Activated CD4-positive, CD25-positive, alpha-beta regulatory T cell treated with anti-CD3 and anti-CD28 coated beads, Interleukin-2, amount 50 U/mL, for 16 hours (primary cell): ENCODE data around the gene PAPPA.

Experiments used
- DNase-seq: peaks from one replicate; pipeline ENCODE4 v3.0.0-alpha.2; 2020; ENCODE audit warnings: low read depth, low spot score

Gene PAPPA

GRCh38 chr9:116344416-116344815, 190.8 kb downstream of the PAPPA start:
- no peak for DNase-seq

DNA sequence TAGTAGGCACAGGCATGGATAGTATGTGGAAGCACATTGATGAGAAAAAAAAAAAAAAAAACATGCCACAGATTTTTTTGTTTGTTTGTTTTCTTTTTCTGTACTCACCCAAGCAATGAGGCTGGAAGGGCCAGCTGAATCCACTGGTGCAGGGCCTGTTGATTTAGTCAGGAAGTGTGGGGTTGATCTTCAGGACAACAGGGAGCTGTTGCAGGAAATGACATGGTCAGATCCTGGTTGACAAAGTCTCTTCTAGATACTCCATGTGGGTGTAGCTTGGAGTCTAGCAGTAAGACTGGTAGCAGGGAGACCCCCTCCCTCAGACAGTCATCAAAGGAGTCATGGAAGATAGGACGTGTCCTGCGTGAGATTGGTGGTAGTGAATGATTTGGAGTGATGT, 191.8 kb downstream of the PAPPA start:
- no peak for DNase-seq

DNA sequence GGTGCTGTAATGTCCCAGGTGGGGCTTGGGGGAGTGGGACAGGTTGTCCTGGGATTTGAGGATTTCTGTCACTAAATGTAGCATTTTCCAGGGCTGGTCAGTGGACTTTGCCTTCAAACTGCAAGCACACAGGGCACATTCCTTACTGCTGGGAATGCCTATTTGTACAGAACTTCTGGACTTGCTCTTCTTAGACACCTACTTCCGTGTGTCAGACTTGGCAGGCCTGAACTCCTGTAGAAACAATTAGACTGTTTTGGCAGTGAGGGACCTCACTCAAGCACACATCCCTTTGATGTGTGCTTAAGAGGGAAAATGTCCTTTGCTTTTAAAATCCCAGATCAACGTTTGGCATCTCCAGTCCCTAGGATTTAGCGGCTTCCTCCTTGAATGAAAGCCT, 192.2 kb downstream of the PAPPA start:
- DNase-seq = no peak

- no peak for DNase-seq
These were observed 196.1 kb downstream of the PAPPA start for GRCh38 chr9:116349684-116350083.

GRCh38 chr9:116350213-116350612, 196.6 kb downstream of the PAPPA start:
- DNase-seq = no peak

- no peak for DNase-seq
These were observed 199.4 kb downstream of the PAPPA start for GRCh38 chr9:116352958-116353357.

GRCh38 chr9:116355153-116355921, 201.7 kb downstream of the PAPPA start:
- DNase-seq = no peak

- no peak for DNase-seq
These were observed 204.7 kb downstream of the PAPPA start for GRCh38 chr9:116358251-116358650.

- no peak for DNase-seq
These were observed 206.4 kb downstream of the PAPPA start for GRCh38 chr9:116360016-116360415.

DNA sequence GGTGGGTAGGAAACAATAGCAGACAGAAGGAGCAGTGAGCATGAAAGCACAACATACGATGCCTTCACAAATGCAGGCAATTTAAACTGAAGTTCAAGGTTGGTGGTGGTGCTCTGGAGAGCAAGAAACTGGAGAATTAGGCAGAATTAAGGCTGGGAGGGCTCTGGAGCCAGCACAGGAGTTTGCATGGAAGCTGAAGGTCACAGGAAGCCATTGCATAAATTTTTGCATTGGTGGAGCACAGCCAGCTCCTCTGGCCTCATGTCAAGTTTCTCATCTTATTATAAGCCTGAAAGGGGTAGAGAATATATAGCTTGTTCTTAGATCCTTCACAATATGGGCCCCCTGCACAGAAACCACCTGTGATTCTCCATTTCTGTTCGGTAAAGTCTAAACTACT, 207.4 kb downstream of the PAPPA start:
- no peak for DNase-seq

GRCh38 chr9:116361547-116361946, 208.0 kb downstream of the PAPPA start:
- no peak for DNase-seq

GRCh38 chr9:116362493-116362892, 208.9 kb downstream of the PAPPA start:
- no peak for DNase-seq

GRCh38 chr9:116365056-116365471, 211.5 kb downstream of the PAPPA start:
- no peak for DNase-seq

DNA sequence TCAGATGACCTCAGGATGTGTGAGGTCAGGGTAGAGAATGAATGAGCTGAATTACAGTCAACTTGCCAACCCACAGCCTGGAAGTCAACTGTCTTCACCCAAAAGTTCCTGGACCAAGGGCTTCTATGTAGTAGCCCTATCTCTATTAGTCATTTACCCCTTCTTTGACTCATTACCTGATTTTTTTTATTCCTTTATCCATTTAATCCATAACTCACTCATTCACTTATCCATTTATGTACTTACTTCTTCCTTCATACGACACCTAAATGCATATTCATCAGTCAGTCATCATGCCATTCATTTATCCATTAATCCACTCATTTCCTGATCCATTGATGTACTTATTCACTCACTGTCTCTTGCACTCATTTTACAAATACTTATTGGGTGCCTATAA, 212.7 kb downstream of the PAPPA start:
- DNase-seq = no peak

- no peak for DNase-seq
These were observed 215.1 kb downstream of the PAPPA start for GRCh38 chr9:116368680-116369079.

DNA sequence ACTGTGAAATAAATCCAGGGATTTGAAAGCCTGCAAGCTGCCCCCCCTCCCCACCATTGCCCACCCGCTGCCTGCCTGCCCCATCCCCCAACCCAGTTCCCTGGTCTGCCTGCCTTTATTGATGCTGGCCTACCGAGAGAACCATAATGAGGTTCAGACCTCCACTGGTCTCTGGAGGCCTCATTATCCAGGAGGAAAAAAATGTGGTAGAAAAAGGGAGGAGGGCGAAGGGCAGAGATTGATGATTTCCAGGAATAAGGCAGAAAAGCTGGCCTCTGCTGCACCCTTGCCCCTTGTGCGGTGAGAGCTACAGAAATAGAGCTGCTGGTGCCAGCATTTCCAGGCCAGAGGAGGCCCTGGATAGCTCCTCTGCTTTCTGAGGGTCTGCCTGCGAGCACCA, 216.1 kb downstream of the PAPPA start:
- no peak for DNase-seq

DNA sequence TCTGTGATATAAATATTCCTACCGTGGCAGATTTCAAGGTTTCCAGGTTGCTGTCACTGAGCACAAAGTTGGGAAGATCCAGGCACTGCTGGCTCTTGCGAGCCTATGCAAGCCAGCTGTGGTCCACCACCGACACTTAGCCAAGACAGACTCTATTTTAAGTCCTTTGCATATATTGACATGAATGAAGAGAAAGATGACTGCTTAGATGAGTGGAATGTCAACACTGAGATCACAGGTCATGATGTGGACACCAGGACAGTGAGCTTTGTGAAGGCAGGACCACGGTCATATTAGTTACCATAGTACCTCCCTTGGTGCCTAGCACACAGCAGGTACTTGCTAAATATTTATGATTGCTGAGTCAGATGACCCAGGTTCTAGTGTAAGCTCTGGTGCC, 217.0 kb downstream of the PAPPA start:
- no peak for DNase-seq

GRCh38 chr9:116372081-116372673, 218.6 kb downstream of the PAPPA start:
- DNase-seq = no peak

GRCh38 chr9:116372786-116373185, 219.2 kb downstream of the PAPPA start:
- DNase-seq = no peak

DNA sequence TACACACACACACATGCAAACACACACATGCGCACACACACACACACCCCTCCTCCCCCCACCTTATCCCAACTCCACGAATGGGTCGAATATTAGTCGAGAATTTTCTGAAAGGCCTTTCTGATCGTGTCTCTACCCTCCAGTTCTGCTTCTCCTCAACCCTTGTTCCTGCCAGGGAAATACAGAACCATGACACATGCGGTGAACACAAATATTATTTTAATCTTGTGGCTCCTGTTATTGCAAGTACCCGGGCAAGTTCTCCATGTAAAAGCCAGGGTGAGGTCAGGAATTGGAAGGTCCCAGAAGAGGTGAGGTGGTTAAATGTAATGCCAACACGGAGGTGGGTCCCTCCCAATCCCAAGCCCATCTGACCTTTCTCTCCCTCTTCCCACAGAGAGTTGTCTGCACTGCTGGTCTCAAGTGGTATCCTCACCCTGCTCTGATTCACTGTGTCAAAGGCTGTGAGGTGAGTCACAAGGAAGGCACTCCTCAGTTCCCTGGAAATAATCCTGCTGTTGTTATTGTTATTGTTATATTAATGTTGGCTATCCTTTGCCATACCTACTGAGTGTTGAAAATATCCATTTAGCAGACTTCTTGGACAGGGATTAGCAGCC, 223.7 kb downstream of the PAPPA start:
- no peak for DNase-seq

DNA sequence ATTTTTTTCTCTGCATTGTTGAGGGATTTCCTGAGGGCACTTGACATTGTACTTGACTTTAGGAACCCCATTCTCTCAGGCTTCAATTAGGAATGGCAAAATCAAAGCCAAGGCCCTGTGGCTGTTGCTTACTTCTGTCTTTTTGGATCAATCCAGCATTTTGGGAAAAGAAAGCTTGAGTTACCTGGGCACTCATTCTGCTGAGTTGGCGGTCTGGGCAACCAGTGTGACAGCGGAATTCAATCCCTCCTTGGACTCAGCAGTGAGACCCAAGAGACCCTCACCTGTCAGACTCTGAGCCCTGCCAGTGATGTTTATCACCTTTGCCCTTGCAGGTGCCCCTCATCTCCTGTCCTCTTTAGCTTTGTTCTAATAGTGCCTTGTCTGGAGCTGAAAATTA, 225.3 kb downstream of the PAPPA start:
- no peak for DNase-seq

DNA sequence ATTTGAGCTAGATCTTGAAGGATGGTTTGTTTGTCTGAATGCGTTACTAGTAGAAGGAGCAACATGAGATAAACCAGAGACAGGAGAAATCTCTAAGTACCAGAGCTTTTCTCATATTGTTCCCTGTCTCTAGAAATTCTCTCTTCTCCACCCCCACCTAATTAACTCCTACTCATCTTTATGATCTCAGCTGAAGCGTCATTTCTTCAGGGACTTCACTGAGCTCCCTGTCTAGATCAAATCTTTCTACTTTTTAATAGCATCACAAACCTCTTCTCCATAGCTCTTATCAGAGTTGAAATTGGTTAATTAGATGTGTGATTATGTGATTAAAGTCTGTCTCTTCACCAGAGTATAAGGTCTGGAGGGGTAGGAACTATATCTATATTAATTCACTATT, 226.2 kb downstream of the PAPPA start:
- DNase-seq = no peak

- no peak for DNase-seq
These were observed 227.0 kb downstream of the PAPPA start for GRCh38 chr9:116380496-116380995.
